NCI-H2081 (cell line): ENCODE data around the gene HPN.
"Not testable (repeated sequence)": the region's sequence is repeated elsewhere in the genome, so short reads cannot be mapped to it uniquely, and the experiment has no call there.

Experiments used
- DNase-seq, 2 experiments: peaks; one replicate each; lab custom pipeline; 2025; lab: John Stamatoyannopoulos, UW

HPN gene

GRCh38 chr19:35083691-35084508 is 42.4 kb downstream of the HPN start:
- no peak for DNase-seq

- no peak for DNase-seq
Observed at GRCh38 chr19:35084509-35084762, 42.9 kb downstream of the HPN start.

- DNase-seq, result no peak
Observed at GRCh38 chr19:35085947-35086346, 44.4 kb downstream of the HPN start.

- DNase-seq, result no peak
Observed at GRCh38 chr19:35086455-35086854, 44.9 kb downstream of the HPN start.

- DNase-seq, result no peak
Observed at GRCh38 chr19:35087393-35087792, 45.9 kb downstream of the HPN start.

- DNase-seq, result no peak
Observed at GRCh38 chr19:35088131-35088913, 46.8 kb downstream of the HPN start.

- DNase-seq, result no peak
Observed at GRCh38 chr19:35089554-35089953, 48.0 kb downstream of the HPN start.

GRCh38 chr19:35090160-35090505 is 48.6 kb downstream of the HPN start:
- DNase-seq, result no peak

GRCh38 chr19:35090506-35091214 is 49.1 kb downstream of the HPN start:
- peak; percentile 31 to 36 for DNase-seq

GRCh38 chr19:35093430-35093829 is 51.9 kb downstream of the HPN start:
- no peak for DNase-seq

GRCh38 chr19:35093941-35094647 is 52.6 kb downstream of the HPN start:
- no peak for DNase-seq

- DNase-seq, result no peak
Observed at GRCh38 chr19:35094656-35095055, 53.1 kb downstream of the HPN start.

GRCh38 chr19:35095667-35096368 is 54.3 kb downstream of the HPN start:
- DNase-seq, result no peak

GRCh38 chr19:35098413-35099049 is 57.0 kb downstream of the HPN start:
- DNase-seq, result no peak

GRCh38 chr19:35099155-35099896 is 57.8 kb downstream of the HPN start:
- DNase-seq, result no peak

- no peak for DNase-seq
Observed at GRCh38 chr19:35099897-35100275, 58.4 kb downstream of the HPN start.

GRCh38 chr19:35100588-35101533 is 59.3 kb downstream of the HPN start:
- DNase-seq, result no peak

- DNase-seq, result not testable (repeated sequence)
Observed at GRCh38 chr19:35101949-35102348, 60.4 kb downstream of the HPN start.

GRCh38 chr19:35103614-35104013 is 62.1 kb downstream of the HPN start:
- DNase-seq, result not testable (repeated sequence)
